IgD-negative memory B cell (primary cell): ENCODE results near the gene RIBC1. TPM values are rescaled to one million over a fixed set of nuclear protein-coding genes. Genes with fewer than 3 reads are reported as not detected.
A peak's percentile ranks its signal among the peaks of the same experiment; 100 is the strongest.

ENCODE experiments used
- H3K27ac Mint-ChIP-seq, 3 donors: one replicate each; pipeline ENCODE4 v1.8.0; 2020 to 2022; ENCODE audit warnings: mild to moderate bottlenecking in 3 of 3, mixed read lengths in 3 of 3, moderate library complexity in 1 of 3
- H3K27me3 Mint-ChIP-seq: one replicate; pipeline ENCODE4 v1.8.0; 2021; ENCODE audit warnings: mixed read lengths
- H3K36me3 Mint-ChIP-seq: one replicate; pipeline ENCODE4 v1.8.0; 2020; ENCODE audit warnings: mild to moderate bottlenecking, mixed read lengths
- H3K4me1 Mint-ChIP-seq, 3 donors: one replicate each; pipeline ENCODE4 v1.8.0; 2020 to 2022; ENCODE audit warnings: mixed read lengths in 3 of 3, mild to moderate bottlenecking in 1 of 3
- H3K4me3 Mint-ChIP-seq, 4 donors: one replicate each; pipeline ENCODE4 v1.8.0; 2020 to 2022; ENCODE audit warnings: mild to moderate bottlenecking in 4 of 4, mixed read lengths in 4 of 4, moderate library complexity in 3 of 4
- H3K9me3 Mint-ChIP-seq, 3 donors: one replicate each; pipeline ENCODE4 v1.8.0; 2020 to 2021; ENCODE audit warnings: mixed read lengths in 3 of 3, mild to moderate bottlenecking in 1 of 3
- polyA plus RNA-seq: library from polyadenylated mRNA; unstranded; fragments of 300-500 nt; fragmentation: Illumina TruSeq; gene quantifications from one replicate; pipeline ENCODE4 v1.2.3, GENCODE V29; 2021

The RIBC1 gene
- polyA plus RNA-seq, 1 donor from 2014 or later: 0.78 TPM

GRCh38 chrX:53421125-53421524 is 1.5 kb upstream of the RIBC1 start:
- Mint-ChIP-seq H3K4me1 (peaks cover 22 to 29% (median 24%) of the 10 kb centered on the region in 3 donors), H3K4me3 (peak overlapping the region; percentile 93 to 100 (median 97)), H3K27ac (peak overlapping the region in 2 of 3 donors; percentile 92 to 97), H3K36me3 (no peaks in the 10 kb centered on the region), H3K9me3 (no peaks in the 10 kb centered on the region), H3K27me3 (peaks cover 4% of the 10 kb centered on the region)

DNA sequence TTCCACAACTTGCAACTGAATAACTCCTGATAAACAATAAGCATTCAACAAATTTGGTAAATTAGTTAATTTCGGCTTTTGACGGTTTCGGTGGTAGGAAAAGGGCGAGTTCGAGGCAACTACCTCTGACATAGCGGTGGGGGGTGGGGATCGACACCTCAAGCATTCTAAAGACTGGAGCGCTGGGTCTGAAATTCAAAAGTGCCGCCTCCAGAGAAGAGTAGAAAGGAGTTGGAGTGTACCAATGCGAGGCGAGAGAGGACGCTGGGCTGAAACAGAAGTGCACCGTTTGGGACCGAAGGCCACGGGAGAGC is 944 bp upstream of the RIBC1 start:
- peaks cover 22 to 29% (median 24%) of the 10 kb centered on the region in 3 donors for H3K4me1 Mint-ChIP-seq
- no peaks in the 10 kb centered on the region for H3K36me3 Mint-ChIP-seq
- H3K27me3 Mint-ChIP-seq: peaks cover 4% of the 10 kb centered on the region
- H3K9me3 Mint-ChIP-seq: no peaks in the 10 kb centered on the region
- H3K27ac Mint-ChIP-seq: peak overlapping the region; percentile 92 to 99 (median 97)
- peak overlapping the region; percentile 93 to 100 (median 97) for H3K4me3 Mint-ChIP-seq

GRCh38 chrX:53422086-53422860 is 400 bp upstream of the RIBC1 start, which contains the start of gene SMC1A:
Gene SMC1A (minus strand): TSS chrX:53422654. CDS start chrX:53422600, 54 bp downstream.
- Mint-ChIP-seq H3K36me3 (no peaks in the 10 kb centered on the region), H3K4me1 (peaks cover 22 to 28% (median 24%) of the 10 kb centered on the region in 3 donors), H3K27ac (peak within 1 kb of the TSS; percentile 92 to 99 (median 97)), H3K9me3 (no peaks in the 10 kb centered on the region), H3K4me3 (peak within 1 kb of the TSS; percentile 93 to 100 (median 97)), H3K27me3 (peaks cover 4% of the 10 kb centered on the region)

GRCh38 chrX:53429755-53430154 is 7.1 kb downstream of the RIBC1 start:
- no peaks in the 10 kb centered on the region for H3K9me3 Mint-ChIP-seq
- peaks cover 2% of the 10 kb centered on the region for H3K36me3 Mint-ChIP-seq
- H3K4me3 Mint-ChIP-seq: no peak overlapping the region
- H3K27me3 Mint-ChIP-seq: peaks cover 3% of the 10 kb centered on the region
- peak overlapping the region in 1 of 3 donors; percentile 69 for H3K27ac Mint-ChIP-seq
- peaks cover 7 to 9% (median 8%) of the 10 kb centered on the region in 3 donors for H3K4me1 Mint-ChIP-seq

DNA sequence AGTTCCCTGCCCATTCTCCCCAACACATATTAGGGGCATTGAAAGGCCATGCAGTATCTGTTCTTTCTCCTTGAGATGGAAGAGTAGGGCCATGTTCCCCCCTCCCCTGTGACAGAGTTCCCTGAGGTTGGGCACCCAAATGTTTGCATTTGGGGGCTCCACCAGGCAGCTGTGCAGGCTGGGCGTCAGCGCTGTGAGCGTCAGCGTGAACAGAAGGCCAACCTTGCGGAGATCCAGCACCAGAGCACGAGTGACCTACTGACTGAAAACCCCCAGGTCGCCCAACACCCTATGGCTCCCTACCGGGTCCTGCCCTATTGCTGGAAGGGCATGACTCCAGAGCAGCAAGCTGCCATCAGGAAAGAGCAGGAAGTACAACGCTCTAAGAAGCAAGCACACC is 7.6 kb downstream of the RIBC1 start:
- H3K27ac Mint-ChIP-seq: peak overlapping the region in 2 of 3 donors; percentile 7 to 69
- peak overlapping the region in 1 of 4 donors; percentile 59 for H3K4me3 Mint-ChIP-seq
- H3K9me3 Mint-ChIP-seq: no peaks in the 10 kb centered on the region
- H3K36me3 Mint-ChIP-seq: peaks cover 2% of the 10 kb centered on the region
- H3K4me1 Mint-ChIP-seq: peaks cover 8 to 10% (median 9%) of the 10 kb centered on the region in 3 donors
- peaks cover 3% of the 10 kb centered on the region for H3K27me3 Mint-ChIP-seq

DNA sequence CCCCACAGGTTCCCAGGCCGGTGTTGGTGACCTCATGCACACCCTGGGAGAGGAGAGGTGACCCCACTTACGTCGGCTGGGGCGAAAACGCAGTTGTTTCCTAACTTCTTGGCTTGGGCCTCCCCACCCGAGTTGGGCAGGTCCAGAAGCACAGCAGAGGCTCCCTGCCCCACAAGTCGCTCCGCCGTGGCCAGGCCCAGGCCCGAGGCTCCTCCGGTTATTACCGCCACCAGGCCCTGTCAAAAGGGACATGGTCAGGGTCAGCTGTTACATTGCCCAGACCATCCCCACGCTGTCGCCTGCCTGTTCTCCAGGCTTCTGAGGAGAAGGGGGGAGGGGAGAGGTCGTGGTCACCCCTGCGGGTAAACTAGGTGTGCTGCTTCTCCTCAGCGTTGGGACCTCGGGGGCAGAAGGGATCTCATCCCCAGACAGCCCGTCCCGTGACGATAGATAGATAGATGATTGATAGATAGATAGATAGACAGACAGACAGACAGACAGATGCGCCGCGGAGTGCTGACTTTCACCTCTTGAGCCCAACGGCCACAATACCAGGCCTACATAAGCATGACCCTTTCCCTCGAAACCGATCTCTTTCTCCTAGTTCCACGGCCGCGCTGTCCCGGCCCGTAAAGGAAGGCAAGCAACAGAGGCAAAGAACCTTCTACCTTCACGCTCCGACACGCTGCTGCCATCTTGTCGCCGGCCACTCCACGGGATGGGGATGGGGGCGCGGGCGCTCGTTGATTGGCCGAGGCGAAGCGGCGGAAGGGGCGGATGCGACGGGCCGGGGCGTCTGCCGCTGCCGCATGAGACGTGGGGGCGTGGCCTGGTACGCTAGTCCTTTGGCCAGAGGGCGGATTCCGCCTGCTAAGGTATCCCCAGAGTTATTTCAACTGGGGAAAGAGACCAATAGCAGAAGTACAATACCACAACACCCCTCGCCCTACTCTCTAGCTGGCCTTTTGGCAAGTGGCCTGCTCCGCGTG is 11.3 kb downstream of the RIBC1 start, which contains the start of gene HSD17B10:
TSS of gene HSD17B10 (minus strand) at position 720 of the 989 bp plus-strand sequence. CDS start at position 695, 25 bp downstream.
- peaks cover 2% of the 10 kb centered on the region for H3K36me3 Mint-ChIP-seq
- peak within 1 kb of the TSS; percentile 87 to 96 (median 96) for H3K27ac Mint-ChIP-seq
- H3K4me3 Mint-ChIP-seq: peak within 1 kb of the TSS; percentile 91 to 98 (median 96)
- no peaks in the 10 kb centered on the region for H3K9me3 Mint-ChIP-seq
- H3K4me1 Mint-ChIP-seq: peaks cover 12 to 14% (median 12%) of the 10 kb centered on the region in 3 donors
- H3K27me3 Mint-ChIP-seq: peaks cover 10% of the 10 kb centered on the region

DNA sequence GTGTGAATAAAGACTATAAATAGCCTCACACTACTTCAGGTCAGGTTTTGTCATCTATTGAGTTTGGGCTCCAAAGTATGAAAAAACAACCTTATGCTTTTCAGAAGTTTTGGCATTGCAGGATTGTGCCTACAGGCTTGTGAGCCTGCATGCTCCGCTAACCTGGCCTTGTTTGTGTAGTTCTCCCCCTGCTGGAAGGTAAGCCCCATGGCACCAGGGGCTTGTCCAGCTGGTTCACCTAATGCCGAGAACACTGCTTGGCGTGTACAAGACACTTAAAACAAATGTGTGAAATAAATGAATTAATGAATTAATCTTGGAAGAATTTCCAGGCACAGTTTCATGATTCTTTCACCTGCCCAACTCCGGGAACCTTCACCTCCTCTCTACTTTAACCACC is 13.3 kb downstream of the RIBC1 start:
- H3K4me3 Mint-ChIP-seq: no peak overlapping the region
- peaks cover 2% of the 10 kb centered on the region for H3K36me3 Mint-ChIP-seq
- peak overlapping the region in 1 of 3 donors; percentile 46 for H3K27ac Mint-ChIP-seq
- H3K9me3 Mint-ChIP-seq: no peaks in the 10 kb centered on the region
- H3K27me3 Mint-ChIP-seq: peaks cover 23% of the 10 kb centered on the region
- H3K4me1 Mint-ChIP-seq: peaks cover 12 to 20% (median 15%) of the 10 kb centered on the region in 3 donors

- Mint-ChIP-seq H3K27me3 (peaks cover 24% of the 10 kb centered on the region), H3K4me3 (no peak overlapping the region), H3K27ac (no peak overlapping the region), H3K36me3 (peaks cover 2% of the 10 kb centered on the region), H3K9me3 (no peaks in the 10 kb centered on the region), H3K4me1 (peaks cover 14 to 30% (median 16%) of the 10 kb centered on the region in 3 donors)
Observed at GRCh38 chrX:53437206-53437605, 14.5 kb downstream of the RIBC1 start.

GRCh38 chrX:53438174-53438831 is 15.6 kb downstream of the RIBC1 start:
- Mint-ChIP-seq H3K9me3 (no peaks in the 10 kb centered on the region), H3K4me3 (peak overlapping the region in 1 of 4 donors; percentile 1), H3K27ac (no peak overlapping the region), H3K36me3 (peaks cover 2% of the 10 kb centered on the region), H3K27me3 (peaks cover 24% of the 10 kb centered on the region), H3K4me1 (peaks cover 15 to 30% (median 16%) of the 10 kb centered on the region in 3 donors)

DNA sequence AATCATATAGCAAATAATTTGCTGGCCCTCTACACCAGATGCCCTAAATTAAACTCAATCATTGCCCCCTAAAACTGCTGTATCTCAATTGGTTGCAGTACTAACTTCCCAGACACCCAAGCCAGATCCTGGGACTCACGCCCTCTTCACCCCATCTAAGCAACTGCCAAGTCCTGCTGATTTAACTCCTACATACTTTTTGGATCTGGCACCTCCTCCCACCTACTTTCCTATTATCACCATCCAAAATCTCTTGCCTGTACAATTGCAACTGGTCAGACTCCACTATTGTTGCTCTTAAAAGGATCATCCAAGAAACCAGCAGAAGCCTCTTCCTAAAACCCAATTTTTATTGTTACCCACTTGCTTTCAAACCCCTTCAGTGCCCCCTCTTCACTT is 16.2 kb downstream of the RIBC1 start:
- Mint-ChIP-seq H3K36me3 (peaks cover 2% of the 10 kb centered on the region), H3K9me3 (no peaks in the 10 kb centered on the region), H3K4me1 (peaks cover 14 to 30% (median 15%) of the 10 kb centered on the region in 3 donors), H3K4me3 (peak overlapping the region in 1 of 4 donors; percentile 1), H3K27me3 (peaks cover 23% of the 10 kb centered on the region), H3K27ac (no peak overlapping the region)

- Mint-ChIP-seq H3K27ac (peak overlapping the region in 1 of 3 donors; percentile 18), H3K4me1 (peaks cover 6 to 21% (median 9%) of the 10 kb centered on the region in 3 donors), H3K27me3 (peaks cover 21% of the 10 kb centered on the region), H3K36me3 (no peaks in the 10 kb centered on the region), H3K4me3 (peak overlapping the region in 2 of 4 donors; percentile 12 to 70), H3K9me3 (no peaks in the 10 kb centered on the region)
Observed at GRCh38 chrX:53440101-53440500, 17.4 kb downstream of the RIBC1 start.

DNA sequence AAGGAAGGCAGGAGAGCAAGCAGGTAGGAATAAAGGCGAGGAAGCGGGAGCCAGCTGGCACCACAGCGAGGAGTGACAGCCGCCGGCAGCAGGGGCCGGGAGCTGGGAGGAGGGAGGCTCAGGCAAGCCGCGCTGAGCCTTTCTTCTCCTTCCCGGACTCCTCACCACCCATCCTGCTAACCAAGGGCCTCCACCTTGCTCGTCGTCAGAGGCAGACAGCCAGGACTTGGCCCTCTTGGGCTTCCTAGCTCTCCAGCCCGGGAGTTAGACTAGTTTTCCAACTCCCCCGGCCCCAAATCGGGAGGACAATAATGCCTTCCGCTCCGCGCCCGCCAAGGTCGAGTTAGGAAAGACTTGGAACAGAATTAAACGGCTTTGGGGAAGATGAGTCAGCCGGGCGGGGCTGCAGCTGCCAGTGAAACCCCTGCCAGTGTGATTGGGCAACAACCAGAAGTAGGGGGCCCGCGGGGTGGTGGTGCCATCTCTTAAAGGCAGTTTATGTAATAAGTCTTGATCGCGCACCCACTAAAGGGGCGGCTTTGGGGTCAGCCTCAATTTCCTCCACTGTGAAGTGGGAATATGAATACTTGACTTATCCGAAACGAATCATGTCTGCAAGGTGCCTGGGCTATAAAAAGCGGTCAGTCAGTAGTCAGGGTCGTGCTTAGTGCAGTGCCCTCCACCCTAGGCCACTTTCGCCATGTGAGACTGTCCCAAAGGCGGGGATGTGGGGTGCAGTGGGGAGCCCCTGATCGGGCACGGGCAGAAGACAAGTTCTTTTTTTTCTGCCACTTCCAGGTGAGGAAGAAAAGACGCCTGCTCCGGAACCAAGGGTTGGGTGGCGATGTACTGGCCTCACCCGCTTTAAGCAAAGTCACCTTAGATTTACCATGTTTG is 18.2 kb downstream of the RIBC1 start:
- H3K36me3 Mint-ChIP-seq: no peaks in the 10 kb centered on the region
- no peaks in the 10 kb centered on the region for H3K9me3 Mint-ChIP-seq
- peak overlapping the region; percentile 71 to 93 (median 86) for H3K4me3 Mint-ChIP-seq
- H3K27me3 Mint-ChIP-seq: peaks cover 21% of the 10 kb centered on the region
- H3K27ac Mint-ChIP-seq: peak overlapping the region in 1 of 3 donors; percentile 15
- peaks cover 6 to 21% (median 9%) of the 10 kb centered on the region in 3 donors for H3K4me1 Mint-ChIP-seq

- H3K4me1 Mint-ChIP-seq: peaks cover 4 to 16% (median 8%) of the 10 kb centered on the region in 3 donors
- H3K27me3 Mint-ChIP-seq: peaks cover 21% of the 10 kb centered on the region
- no peaks in the 10 kb centered on the region for H3K9me3 Mint-ChIP-seq
- H3K4me3 Mint-ChIP-seq: peak overlapping the region; percentile 71 to 93 (median 86)
- H3K27ac Mint-ChIP-seq: peak overlapping the region in 2 of 3 donors; percentile 15 to 53
- no peaks in the 10 kb centered on the region for H3K36me3 Mint-ChIP-seq
Observed at GRCh38 chrX:53441531-53442321, 19.1 kb downstream of the RIBC1 start.
